MV-4-11 (cell line): ENCODE measurements around the gene SAP30.

Experiments
- DNase-seq: peaks from one replicate; lab custom pipeline; 2025; lab: John Stamatoyannopoulos, UW

SAP30 gene

DNA sequence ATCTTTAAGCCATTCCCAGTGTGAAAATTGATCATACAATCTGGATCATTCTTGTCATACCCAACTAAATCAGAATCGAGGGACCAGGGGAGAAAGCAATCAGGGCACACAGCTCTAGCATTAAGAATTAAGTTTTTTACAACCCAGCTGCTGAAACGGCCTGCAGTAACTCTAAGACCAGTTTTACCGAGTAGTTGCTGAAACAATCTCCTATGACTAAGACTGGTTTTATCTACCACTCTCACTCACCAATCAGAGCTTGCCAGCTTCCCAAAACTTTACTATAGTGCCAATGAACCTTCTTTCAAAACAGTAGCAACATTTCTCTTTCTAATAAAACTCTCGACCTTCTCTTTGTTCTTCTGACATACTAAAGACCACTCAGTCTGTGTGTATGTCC is 2.8 kb upstream of the SAP30 start:
- DNase-seq, result peak; percentile 16

DNA sequence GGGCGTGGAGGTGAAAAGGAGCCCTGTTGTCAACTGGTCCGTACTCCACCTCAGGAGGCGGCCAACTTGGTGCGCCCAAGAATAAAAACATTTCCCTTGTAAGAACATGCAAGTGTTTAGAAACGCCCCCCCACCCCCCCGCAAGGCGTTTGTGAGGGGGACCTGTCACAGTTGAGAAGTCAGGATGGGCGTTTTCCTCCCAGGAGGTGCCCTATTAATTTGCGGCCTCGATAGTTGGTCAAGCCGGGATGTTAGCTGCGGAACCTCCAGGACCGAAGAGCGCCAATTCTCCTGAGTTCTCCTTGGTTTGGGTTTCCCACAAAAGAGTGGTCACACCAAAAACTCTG is 651 bp upstream of the SAP30 start:
- DNase-seq, result no peak

- DNase-seq, result peak; percentile 39
These were observed 788 bp downstream of the SAP30 start for GRCh38 chr4:173371292-173372192.

DNA sequence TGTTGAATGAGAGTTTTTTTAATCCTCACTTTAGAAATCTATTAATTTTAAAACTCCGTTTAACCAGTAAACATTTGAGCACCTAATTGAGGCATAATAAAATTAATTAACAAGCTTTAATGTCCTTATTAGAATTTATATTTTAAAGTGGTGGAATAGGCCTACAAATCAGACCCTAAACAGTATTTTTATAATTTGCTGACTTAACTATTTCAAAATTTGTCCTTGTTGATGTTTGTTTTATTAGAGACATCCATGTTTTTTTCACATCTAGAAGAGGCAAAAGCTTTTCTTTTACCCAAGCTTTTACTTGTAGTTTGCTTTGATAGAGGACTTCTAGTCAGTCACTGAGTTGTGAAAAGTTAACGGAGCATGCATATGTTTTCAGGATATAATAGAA is 3.8 kb downstream of the SAP30 start:
- DNase-seq, result no peak

DNA sequence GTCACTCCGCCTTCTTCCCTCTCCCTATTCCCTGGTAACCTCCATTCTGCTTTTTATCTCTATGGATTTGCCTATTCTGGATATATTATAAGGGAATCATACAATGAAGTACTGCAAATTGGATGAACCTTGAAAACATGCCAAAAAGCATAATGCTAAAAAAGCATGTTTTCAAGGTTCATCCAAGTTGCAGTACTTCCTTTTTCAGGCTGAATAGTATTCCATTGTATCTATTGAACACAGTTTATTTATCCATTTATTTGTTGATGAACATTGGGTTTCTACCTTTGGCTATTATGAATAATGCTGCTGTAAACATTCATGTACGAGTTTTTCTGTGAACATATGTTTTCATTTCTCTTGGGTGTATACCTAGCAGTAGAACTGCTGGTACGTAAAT is 9.2 kb downstream of the SAP30 start:
- DNase-seq, result no peak

- no peak for DNase-seq
These were observed 10.2 kb downstream of the SAP30 start for GRCh38 chr4:173380987-173381386.

DNA sequence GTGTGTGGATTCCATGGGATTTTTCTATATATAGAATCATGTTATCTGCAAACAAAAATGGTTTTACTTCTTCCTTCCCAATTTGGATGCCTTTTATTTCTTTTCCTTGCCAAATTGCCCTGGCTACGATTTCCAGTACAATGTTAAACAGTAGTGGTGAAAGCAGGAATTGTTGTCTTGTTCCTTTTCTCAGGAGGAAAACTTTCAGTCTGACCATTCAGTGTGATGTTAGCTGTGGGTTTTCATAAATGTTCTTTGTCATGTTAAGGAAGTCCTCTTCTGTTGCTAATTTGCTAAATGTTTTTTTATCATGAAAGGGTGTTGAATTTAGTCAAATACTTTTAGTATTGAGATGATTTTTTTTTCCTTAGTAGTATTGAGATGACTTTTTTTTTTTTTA is 10.9 kb downstream of the SAP30 start:
- DNase-seq, result no peak

DNA sequence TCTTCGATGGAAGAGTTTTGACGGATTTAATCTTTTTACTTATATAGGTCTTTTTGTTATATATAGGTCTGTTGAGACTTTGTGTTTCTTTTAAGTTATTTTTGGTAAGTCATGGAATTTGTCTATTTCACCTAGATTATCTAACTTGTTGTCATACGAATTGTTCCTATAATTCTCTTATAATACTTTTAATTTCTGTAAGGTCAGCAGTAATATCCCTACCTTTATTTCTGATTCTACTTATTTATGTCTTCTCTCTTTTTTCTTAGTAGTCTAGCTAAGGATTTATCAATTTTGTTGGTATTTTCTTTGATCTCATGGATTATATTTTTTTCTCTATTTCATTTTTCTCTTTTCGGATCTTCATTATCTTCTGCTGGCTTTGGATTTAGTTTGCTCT is 11.6 kb downstream of the SAP30 start:
- no peak for DNase-seq

DNA sequence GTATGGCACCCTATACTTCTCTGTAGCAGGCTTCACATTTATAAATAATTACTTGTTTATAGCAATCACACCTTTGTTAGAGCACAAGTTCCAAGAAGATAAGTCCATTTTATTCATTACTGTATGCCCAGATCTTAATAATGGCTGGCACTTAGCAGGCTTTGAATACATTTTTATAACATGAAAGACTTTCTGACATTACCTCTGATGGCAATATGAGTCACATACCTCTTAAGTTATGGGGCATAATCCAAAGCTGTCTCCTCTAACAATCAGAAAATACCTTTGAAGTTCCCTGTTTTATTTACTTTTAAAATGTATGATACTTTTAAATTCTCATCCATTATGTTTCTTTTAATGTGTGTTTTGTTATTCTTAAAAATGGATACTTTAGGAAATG is 16.0 kb downstream of the SAP30 start:
- no peak for DNase-seq

GRCh38 chr4:173391701-173392100 is 20.9 kb downstream of the SAP30 start:
- DNase-seq, result no peak

DNA sequence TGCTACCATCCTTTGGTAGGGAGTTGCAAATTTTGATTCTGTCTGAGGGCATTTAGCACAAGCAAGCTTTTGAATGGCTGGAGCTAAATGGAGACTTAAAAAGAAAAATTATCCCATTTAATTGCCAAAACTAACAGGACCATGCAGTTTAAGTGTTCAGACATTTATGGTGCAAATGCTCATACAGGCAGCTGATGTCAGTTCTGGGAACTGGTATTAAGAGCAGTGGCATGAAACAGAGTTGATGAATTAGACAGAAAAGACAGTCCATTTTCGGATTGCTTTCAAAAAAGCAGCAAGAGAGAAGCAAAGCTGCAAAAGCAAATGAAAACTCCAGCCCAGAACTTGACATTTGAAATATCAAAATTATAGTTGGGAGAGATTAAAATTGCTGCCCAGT is 26.9 kb downstream of the SAP30 start:
- DNase-seq, result no peak

DNA sequence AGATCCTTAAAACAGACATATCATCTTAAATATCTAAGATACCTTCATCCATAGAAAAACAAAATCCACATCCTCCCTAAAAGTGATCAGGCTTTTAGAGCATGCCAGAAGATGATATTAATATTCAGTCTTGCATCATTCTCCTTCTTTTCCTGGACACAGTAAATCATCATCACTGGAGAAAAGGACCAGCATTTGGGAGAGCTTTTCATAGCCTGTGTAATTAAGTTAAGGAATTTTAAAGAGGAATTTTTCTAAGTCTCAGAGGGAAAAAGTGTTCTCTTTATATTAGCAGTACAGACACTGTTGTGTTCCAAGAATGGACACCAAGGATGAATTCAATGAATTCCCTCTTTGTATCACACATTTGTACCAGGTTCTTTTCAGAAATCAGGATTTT is 27.5 kb downstream of the SAP30 start:
- DNase-seq, result no peak

DNA sequence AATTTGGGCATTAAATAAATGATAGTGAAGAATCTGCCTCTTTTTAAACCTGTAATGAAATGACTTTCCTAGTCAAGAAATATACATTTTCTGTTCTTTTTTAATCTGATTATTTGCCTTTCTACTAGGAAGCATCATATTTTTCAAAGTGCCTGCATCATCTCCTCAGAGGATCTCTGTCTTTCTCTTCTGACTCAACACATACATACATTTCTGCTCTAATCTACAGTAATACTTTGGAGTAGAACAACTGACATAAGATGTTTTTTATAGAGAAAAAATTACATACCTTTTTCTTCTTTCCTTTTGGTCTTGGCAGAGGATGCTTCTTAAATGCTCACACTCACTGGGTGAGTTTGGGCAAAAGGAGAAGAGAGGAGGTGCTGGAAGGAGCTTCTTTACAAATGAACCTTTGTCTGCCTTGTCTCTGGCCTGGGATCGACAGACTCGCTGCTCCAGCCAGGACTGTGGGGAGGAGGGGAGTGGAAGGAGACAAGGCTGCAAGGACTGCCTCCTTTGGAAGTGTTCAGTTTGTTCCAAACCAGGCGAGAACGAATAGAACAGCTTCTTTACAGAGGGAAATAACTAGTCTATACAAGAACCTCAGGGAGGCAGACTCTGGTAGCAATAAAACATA is 28.1 kb downstream of the SAP30 start, which contains the start of gene SCRG1:
SCRG1 (minus strand) TSS at position 338 of the 637 bp plus-strand sequence. CDS start 7,702 bp downstream, outside the sequence.
- no peak for DNase-seq

GRCh38 chr4:173401063-173401462 is 30.3 kb downstream of the SAP30 start:
- DNase-seq, result no peak

DNA sequence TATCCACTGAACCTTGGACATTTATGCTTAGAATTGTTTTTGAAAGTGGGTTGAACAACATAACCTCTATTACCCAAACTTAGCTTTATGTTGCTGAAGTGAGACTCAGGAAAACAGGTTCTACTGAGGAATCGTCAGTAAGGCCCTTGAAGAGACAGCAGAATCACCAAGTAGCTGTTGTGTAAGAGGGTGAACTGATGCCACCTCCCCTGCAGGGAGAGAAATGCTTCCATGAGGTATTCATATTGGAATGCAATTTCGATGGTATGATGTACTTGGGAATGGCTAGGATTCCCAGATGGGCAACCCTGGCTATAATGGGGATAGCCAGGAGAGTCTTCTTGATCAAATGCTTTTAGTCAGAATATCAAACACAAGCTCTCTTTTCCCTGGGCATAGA is 32.3 kb downstream of the SAP30 start:
- DNase-seq, result no peak

- DNase-seq, result no peak
These were observed 33.6 kb downstream of the SAP30 start for GRCh38 chr4:173404296-173404865.

- no peak for DNase-seq
These were observed 35.3 kb downstream of the SAP30 start for GRCh38 chr4:173405840-173406606.

- DNase-seq, result no peak
These were observed 39.3 kb downstream of the SAP30 start for GRCh38 chr4:173410079-173410478.

DNA sequence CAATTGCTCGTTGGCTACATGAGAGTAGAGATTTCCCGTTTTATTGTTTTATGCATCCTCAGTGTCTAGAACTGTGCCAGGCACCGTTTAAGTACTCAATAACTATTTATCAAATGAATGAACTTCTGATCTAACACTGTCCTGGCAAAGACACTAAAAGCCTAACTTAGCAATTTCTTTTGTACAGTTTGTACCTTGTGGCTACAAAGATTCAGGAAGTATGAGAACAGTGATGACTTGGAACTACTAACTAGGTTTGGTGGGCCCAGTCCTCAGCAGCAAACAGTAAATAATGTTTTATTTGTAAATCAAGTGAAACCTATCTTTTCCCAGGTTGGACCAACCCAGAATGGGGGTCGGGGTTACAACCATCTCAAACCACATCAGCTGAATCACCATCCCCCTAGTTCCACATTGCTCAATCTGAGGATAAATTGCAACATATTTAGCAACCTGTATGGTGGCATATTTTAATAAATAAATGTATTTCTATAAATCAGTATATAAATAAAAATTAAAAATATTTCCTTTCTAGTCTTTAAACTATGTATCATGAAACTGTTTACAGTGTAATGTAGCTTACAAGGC is 40.4 kb downstream of the SAP30 start:
- DNase-seq, result peak; percentile 37

DNA sequence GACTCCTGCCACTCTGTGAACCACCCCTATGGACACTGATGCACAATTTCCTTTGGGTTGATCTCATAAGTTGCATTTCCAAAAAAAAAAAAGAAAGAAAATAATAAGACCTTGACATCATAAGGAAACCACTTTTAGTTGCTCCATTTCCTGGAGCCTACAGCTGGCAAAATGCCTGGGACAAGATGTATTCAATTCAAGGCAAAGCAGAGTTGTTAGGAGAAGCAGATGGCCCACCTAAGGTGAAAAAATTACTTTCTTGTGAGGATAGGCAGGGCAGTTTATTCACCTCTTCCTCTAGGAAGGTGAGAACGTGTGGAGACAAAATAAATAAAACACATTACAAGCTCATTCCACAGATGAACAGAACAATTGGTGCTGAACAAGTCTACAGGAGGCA is 42.3 kb downstream of the SAP30 start:
- peak; percentile 39 for DNase-seq

GRCh38 chr4:173414456-173414855 is 43.7 kb downstream of the SAP30 start:
- no peak for DNase-seq

DNA sequence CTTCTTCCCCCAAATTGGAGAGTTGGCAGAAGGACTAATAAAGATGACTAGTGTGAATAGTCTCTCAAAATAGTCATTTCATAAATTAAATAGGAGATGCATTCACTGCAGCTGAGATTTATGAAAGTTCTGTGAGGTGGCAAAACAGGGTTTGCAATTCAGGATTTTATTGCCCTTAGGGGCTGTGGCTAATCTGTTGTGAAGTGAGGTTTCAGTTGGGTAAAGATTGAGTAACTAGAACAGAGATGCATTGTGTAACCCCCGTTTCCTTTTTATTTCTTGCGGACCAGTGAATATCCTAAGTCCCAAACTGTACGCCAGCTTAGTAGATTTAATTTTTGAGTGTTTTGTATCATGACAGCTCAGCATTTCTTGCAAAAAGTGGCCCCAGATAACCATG is 44.3 kb downstream of the SAP30 start:
- peak; percentile 90 for DNase-seq
